Effector memory CD4-positive, alpha-beta T cell (primary cell): Measurements from ENCODE around the gene PARM1.

Experiments
- DNase-seq, 3 donors: peaks; one replicate each; pipeline ENCODE4 v3.0.0-alpha.2; 2020
- H3K27ac ChIP-seq: 2 replicates; pipeline ENCODE4 v1.7.0; 2013; ENCODE audit warnings: mild to moderate bottlenecking, low read length, moderate library complexity; ENCODE audit not compliant: insufficient read depth, poor library complexity, severe bottlenecking
- H3K27me3 ChIP-seq: replicated peaks from 2 replicates; pipeline ENCODE4 v1.7.0; 2013; ENCODE audit warnings: mild to moderate bottlenecking, low read length; ENCODE audit not compliant: insufficient read depth, control insufficient read depth, poor library complexity, severe bottlenecking
- H3K36me3 ChIP-seq: 2 replicates; pipeline ENCODE4 v1.7.0; 2013; ENCODE audit warnings: mild to moderate bottlenecking, low read length, moderate library complexity; ENCODE audit not compliant: control insufficient read depth, insufficient read depth
- H3K4me1 ChIP-seq: 2 replicates; pipeline ENCODE4 v1.7.0; 2013; ENCODE audit warnings: low read length, mild to moderate bottlenecking; ENCODE audit not compliant: control insufficient read depth, insufficient read depth, poor library complexity, severe bottlenecking
- H3K4me3 ChIP-seq: 2 replicates; pipeline ENCODE4 v1.7.0; 2013; ENCODE audit warnings: low read length, low read depth, mild to moderate bottlenecking; ENCODE audit not compliant: insufficient read depth, poor library complexity, severe bottlenecking
- H3K9me3 ChIP-seq: 2 replicates; pipeline ENCODE4 v1.7.0; 2013; ENCODE audit warnings: mild to moderate bottlenecking, low read length, moderate library complexity; ENCODE audit not compliant: control insufficient read depth

The PARM1 gene

DNA sequence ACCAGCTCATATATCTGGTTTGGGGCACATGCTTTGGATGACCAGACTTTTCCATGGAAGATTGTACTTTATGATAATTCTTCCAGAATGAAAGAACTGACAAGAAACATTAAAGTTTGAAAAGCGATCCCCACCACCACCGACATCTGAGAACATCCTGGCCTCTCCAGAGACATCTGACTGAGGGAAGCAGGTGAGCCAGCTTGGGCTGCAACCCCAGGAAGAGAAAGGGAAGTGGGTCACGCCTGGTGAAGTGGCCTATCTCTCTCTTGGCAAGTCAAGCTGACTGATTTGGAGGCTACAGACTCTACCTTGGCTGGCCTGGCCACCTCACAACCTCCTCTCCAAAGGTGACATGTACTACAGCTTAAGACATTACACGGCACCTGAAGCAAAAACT is 20.7 kb downstream of the PARM1 start:
- Histone ChIP-seq H3K4me3 (no peak overlapping the region), H3K9me3 (no peaks in the 10 kb centered on the region), H3K27me3 (no peaks in the 10 kb centered on the region), H3K4me1 (no peaks in the 10 kb centered on the region), H3K27ac (no peak overlapping the region), H3K36me3 (no peaks in the 10 kb centered on the region)
- no peak for DNase-seq

- Histone ChIP-seq H3K4me1 (no peaks in the 10 kb centered on the region), H3K27ac (no peak overlapping the region), H3K27me3 (no peaks in the 10 kb centered on the region), H3K9me3 (no peaks in the 10 kb centered on the region), H3K4me3 (no peak overlapping the region), H3K36me3 (no peaks in the 10 kb centered on the region)
- DNase-seq, result no peak
Measured at GRCh38 chr4:74958881-74959280, 26.0 kb downstream of the PARM1 start.

GRCh38 chr4:74961230-74961629 is 28.3 kb downstream of the PARM1 start:
- Histone ChIP-seq H3K27ac (no peak overlapping the region), H3K9me3 (no peaks in the 10 kb centered on the region), H3K36me3 (no peaks in the 10 kb centered on the region), H3K27me3 (no peaks in the 10 kb centered on the region), H3K4me3 (no peak overlapping the region), H3K4me1 (no peaks in the 10 kb centered on the region)
- DNase-seq, result no peak

DNA sequence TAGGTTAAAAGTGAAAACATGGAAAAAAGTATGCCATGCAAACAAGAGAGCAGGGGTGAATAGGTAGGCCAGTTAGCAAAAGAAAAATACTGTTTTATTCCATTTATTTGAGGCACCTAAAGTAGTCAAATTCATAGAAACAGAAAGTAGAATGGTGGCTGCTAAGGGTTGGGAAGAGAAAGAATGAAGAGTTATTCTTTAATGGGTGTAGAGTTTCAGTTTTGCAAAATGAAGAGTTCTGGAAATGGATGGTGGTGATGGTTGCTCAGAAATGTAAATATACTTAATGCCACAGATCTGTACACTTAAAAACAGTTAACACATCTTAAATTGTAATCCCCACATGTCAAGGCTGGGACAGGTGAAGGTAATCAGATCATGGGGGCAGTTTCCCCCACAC is 29.7 kb downstream of the PARM1 start:
- H3K27me3 ChIP-seq, result no peaks in the 10 kb centered on the region
- no peak for DNase-seq
- H3K9me3 ChIP-seq, result no peaks in the 10 kb centered on the region
- H3K4me1 ChIP-seq, result no peaks in the 10 kb centered on the region
- no peak overlapping the region for H3K27ac ChIP-seq
- H3K4me3 ChIP-seq, result no peak overlapping the region
- no peaks in the 10 kb centered on the region for H3K36me3 ChIP-seq

- Histone ChIP-seq H3K4me3 (no peak overlapping the region), H3K27me3 (no peaks in the 10 kb centered on the region), H3K9me3 (no peaks in the 10 kb centered on the region), H3K4me1 (no peaks in the 10 kb centered on the region), H3K36me3 (no peaks in the 10 kb centered on the region), H3K27ac (no peak overlapping the region)
- DNase-seq, result no peak
Measured at GRCh38 chr4:74964311-74964710, 31.4 kb downstream of the PARM1 start.

DNA sequence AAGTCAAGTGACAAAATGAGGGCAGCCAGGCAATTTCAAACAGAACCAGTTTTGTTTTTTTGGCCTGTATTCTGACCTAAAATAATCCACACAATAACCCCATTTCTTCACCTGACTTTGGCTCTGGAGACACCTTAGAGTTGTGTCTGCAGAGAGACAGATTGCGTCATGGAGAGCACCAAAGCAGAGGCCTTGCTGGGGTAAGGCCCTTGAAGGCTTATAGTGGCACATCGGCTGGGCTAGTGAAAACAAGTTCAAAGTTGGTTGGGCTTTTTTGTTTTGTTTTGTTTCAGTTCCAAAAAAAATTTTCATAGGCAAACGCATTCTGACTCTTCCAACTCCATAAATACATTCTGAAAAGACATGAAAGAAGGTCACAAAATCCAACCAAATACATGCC is 34.4 kb downstream of the PARM1 start:
- H3K27ac ChIP-seq, result no peak overlapping the region
- no peak for DNase-seq
- H3K27me3 ChIP-seq, result no peaks in the 10 kb centered on the region
- no peaks in the 10 kb centered on the region for H3K4me1 ChIP-seq
- H3K4me3 ChIP-seq, result no peak overlapping the region
- H3K9me3 ChIP-seq, result no peaks in the 10 kb centered on the region
- no peaks in the 10 kb centered on the region for H3K36me3 ChIP-seq

- H3K27me3 ChIP-seq, result no peaks in the 10 kb centered on the region
- no peak overlapping the region for H3K27ac ChIP-seq
- DNase-seq, result no peak
- H3K4me1 ChIP-seq, result no peaks in the 10 kb centered on the region
- H3K9me3 ChIP-seq, result no peaks in the 10 kb centered on the region
- H3K36me3 ChIP-seq, result no peaks in the 10 kb centered on the region
- no peak overlapping the region for H3K4me3 ChIP-seq
Measured at GRCh38 chr4:74968456-74969164, 35.7 kb downstream of the PARM1 start.

DNA sequence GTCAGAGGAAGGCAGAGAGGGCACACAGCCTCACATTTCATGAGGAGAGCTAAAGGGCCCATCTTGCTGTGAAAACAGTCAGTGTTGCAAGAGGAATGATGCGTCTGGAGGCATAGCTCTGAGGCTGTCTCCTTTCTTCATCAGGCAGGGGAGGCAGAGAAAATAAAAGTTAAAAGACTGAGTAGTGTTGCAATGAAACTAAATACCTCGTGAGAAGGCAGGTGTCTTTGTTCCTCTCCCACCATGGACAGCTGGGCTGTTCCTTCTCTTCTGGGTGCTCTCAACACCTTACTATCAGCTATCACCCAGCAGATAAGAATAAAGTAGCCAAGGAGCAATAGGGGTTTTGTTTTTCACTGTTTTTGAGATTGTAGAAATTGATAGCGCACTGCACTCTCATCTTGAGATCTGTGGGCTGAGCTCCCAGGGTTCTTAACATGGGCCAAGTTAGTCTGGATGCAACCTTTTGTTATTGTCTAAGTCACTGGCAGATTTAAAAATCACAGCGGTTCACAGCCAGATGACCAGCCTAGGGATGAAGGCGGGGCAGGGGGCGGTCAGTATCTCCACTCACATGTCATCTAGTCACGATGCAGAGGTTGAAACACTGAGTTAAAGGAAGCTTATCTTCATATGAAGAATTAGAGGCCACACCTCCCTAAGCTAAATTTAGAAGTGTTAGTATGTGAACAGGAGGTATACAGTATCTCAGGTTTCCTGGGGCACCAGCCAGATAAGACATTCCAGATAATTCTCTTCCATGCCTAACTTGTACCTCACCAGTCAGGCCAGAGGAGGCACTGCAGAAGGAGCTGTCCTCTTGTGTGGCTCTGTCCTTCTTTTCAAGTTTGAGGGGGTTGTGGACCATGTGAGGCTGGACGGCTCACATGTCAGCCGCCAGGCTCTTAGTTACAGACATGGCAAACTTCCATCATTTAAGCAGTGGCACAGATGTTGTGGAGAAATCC is 36.9 kb downstream of the PARM1 start:
- Histone ChIP-seq H3K4me3 (no peak overlapping the region), H3K27ac (no peak overlapping the region), H3K27me3 (no peaks in the 10 kb centered on the region), H3K9me3 (no peaks in the 10 kb centered on the region), H3K4me1 (no peaks in the 10 kb centered on the region), H3K36me3 (no peaks in the 10 kb centered on the region)
- DNase-seq, result no peak

DNA sequence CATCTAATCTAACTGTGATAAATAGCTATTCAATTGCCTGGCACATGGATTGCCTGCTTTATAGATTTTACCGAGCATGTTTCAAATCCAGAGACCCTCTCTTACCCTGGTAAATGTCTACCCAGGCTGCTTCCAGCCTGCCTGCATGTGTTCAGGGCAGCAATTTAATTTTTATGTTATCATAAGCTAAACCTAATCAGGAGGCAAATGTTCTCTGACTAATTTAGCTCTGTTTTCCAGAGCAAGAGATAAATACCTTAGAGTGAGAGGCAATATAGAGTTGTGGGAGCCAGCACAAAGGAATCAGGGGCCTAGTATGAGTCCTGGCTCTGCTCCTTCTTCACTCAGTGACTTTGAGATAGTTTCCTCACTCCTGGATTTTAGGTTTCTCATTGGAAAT is 37.7 kb downstream of the PARM1 start:
- no peak overlapping the region for H3K27ac ChIP-seq
- H3K9me3 ChIP-seq, result no peaks in the 10 kb centered on the region

DNA sequence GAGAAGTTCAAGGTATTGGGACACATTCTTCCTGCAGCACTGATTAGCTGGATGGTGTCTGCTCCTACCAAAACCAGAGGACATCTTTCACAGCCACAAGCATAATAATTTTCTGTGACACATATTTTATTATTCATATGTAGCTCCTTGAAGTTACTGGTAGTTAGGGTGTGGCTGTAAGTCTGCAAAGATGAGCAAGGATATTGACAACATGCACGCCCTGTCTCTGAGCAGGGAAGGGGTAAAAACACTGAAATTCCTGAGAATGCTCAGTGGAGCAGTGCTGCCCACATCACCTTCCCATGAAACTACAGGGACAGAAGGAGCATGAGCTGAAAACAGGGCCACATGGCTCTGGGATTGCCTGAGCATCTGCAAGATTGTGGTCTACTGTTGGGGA is 38.9 kb downstream of the PARM1 start:
- Histone ChIP-seq H3K4me1 (no peaks in the 10 kb centered on the region), H3K4me3 (no peak overlapping the region), H3K27me3 (no peaks in the 10 kb centered on the region)

More for the DNA sequence above, 37.7 kb downstream of the PARM1 start:
- Histone ChIP-seq H3K27me3 (no peaks in the 10 kb centered on the region), H3K4me1 (no peaks in the 10 kb centered on the region), H3K36me3 (no peaks in the 10 kb centered on the region), H3K4me3 (no peak overlapping the region)
- no peak for DNase-seq

More for the DNA sequence above, 38.9 kb downstream of the PARM1 start:
- H3K9me3 ChIP-seq, result no peaks in the 10 kb centered on the region
- DNase-seq, result no peak
- H3K36me3 ChIP-seq, result no peaks in the 10 kb centered on the region
- no peak overlapping the region for H3K27ac ChIP-seq
